CD4-positive, alpha-beta T cell treated with Interleukin-17A for 4 hours (primary cell): Measurements from ENCODE around the gene AMBRA1.
"Not testable (repeated sequence)": the region's sequence is repeated elsewhere in the genome, so short reads cannot be mapped to it uniquely, and the experiment has no call there.

Experiments
- DNase-seq: peaks from one replicate; pipeline ENCODE4 v3.0.0-alpha.2; 2020; ENCODE audit warnings: mixed read lengths

AMBRA1 gene

DNA sequence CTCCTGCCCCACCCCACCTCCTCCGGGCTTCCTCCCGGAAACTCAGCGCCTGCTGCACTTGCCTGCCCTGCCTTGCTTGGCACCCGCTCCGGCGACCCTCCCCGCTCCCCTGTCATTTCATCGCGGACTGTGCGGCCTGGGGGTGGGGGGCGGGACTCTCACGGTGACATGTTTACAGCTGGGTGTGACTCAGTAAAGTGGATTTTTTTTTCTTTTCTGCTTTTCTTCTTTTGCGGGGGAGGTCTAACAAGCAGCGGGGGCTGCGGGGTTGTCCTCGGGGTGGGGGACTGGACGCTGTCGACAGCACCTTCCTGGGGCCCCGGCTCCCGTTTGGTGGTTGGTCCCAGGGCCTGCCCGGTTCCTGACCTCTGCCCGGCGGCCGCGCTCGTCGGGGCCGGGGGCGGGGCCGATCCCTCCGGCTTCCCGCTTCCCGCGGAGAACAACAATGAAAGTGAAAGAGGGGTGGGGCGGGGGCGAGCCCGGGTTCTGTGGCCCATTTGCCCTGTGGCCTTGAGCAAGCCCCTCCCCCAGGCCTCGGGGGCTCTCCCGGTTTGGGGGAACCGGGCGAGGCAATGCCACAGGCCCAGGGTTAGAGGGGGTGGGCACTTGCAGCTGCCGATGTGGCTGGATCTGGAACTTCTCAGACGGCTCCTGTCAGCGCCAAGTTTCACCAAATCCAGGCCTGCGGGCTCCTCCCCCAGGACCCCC lies 213.3 kb downstream of the AMBRA1 start:
- peak; percentile 63 for DNase-seq

DNA sequence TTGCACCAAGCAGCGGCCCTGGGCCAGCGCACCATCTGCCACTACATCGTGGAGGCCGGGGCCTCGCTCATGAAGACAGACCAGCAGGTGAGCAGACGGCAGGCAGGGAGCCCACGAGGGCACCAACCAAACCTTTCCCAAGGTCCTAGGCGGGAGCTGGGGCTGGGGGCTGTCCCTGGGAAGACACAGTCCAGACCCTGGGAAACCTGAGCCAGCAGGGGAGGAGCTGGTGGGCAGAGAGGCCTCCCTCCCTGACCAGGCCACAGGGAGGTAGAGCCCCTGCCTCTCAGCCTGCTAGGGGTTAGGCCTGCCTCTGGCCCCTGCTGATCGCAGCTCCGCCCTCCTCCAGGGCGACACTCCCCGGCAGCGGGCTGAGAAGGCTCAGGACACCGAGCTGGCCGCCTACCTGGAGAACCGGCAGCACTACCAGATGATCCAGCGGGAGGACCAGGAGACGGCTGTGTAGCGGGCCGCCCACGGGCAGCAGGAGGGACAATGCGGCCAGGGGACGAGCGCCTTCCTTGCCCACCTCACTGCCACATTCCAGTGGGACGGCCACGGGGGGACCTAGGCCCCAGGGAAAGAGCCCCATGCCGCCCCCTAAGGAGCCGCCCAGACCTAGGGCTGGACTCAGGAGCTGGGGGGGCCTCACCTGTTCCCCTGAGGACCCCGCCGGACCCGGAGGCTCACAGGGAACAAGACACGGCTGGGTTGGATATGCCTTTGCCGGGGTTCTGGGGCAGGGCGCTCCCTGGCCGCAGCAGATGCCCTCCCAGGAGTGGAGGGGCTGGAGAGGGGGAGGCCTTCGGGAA lies 214.1 kb downstream of the AMBRA1 start:
- DNase-seq = peak; percentile 23

DNA sequence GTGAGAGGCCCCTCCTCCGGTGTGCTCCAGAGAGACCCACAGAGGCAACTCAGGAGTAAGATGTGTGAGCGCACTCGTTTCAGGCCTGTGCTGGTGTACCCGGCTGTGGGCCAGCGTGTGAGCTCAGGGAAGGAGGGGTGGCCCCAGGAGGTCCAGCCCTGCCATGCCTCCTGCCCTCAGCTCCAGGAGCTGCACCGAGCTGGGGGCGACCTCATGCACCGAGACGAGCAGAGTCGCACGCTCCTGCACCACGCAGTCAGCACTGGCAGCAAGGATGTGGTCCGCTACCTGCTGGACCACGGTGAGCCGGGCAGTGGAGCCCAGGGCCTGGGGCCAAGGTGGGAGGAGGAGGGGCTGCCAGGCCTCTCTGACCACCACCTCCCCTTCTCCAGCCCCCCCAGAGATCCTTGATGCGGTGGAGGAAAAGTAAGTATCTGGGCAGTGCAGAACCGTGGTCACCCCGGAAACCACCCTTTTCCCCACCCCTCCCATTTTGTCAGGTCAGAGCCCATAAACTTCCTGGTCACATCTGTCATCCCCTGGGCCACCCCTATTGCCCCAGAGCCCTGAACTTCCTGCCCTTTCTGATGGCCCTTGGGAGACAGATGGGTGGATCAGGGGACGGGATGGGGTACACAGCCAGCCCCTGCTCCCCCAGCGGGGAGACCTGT lies 214.9 kb downstream of the AMBRA1 start:
- DNase-seq = no peak

DNA sequence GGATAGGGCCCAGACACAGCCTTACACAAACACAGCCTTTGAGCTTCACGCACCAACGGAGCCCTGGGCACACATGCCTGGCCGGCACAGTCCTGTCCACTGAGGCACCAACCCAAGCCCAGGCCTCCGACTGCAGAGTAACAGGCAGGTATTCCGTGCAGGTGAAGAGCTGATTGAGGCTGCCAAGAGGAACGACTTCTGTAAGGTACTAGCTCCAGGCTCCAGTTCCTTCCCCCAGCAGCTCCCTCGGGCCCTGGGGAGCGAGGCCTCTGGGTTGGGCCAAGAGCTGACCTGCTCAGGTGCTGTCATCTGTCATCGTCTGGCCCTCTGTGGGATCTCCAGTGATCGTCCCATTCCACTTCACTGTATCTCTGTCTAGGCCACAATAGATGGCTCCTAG lies 215.5 kb downstream of the AMBRA1 start:
- no peak for DNase-seq

DNA sequence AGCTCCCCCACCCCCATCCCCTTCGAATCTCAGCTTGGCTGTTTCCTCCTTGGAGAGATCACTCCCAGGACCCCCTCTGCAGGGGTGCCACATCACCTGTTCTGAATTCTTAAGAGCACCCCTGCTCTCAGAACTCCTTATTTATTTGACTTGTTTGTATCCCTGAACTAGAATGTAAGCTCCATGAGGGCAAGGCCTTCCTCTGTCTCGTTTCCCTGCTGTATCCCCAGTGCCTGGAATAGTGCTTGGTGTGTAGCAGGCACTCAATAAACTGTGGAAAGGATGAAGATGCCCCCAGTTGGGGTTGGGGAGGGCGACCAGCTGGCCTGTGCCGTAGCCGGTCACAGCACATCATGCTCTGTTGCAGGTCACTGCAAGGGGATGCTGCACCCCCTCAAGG lies 216.0 kb downstream of the AMBRA1 start:
- DNase-seq = no peak

DNA sequence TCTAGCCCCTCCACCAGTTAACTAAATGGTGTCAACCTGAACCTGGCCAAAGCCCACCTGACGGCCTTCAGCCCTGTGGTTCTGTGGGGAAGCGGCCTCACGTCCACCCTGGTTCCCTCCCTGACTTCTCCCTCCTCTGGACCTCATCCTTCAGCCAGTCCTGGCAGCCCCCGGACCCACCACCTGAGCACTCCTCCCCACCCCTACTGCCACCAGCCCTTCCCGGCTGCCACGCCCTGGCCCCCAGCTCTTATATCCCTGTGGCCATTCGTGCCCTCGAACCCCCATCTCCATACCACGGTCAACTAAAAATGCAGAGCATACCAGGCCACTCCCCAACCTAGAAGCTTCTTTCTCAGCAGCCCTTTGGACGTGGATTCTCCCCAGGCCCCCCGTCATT lies 216.5 kb downstream of the AMBRA1 start:
- DNase-seq = no peak

DNA sequence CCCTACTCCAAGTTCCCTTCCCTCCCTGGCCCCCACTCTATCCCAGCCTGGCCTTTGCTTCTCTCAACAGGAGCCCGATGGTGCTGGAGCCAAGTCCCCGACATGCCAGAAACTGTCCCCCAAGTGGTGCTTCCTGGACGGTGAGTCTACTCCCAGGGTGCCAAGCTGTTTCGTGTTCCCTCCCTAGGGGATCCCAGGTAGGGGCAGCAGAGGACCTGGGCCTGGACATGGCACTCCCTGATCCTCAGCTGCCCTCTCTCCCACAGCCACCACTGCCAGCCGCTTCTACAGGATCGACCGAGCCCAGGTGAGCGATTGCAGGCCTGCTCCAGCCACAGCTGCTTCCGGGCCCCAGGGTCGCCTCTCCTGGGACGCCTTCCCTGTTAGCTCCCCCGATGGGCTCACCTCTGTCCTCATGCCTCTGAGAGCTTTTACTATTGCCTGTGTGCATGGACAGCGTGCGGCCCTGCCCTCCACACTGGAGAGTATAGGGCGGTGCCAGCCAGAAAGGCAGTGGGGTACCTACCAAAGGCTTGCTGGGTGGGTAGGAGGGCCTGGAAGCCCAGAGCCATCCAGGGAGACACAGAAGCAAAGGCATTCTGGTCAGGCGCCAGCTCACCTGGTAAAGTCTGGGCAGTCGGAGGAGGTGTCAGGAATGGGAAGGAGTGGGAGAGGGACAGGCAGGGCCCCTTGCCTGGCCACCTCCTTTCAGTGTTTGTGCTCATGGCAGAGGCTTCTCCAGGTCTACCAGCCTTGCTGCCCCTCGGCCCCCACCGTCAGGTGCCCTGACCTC lies 217.4 kb downstream of the AMBRA1 start:
- DNase-seq = no peak

DNA sequence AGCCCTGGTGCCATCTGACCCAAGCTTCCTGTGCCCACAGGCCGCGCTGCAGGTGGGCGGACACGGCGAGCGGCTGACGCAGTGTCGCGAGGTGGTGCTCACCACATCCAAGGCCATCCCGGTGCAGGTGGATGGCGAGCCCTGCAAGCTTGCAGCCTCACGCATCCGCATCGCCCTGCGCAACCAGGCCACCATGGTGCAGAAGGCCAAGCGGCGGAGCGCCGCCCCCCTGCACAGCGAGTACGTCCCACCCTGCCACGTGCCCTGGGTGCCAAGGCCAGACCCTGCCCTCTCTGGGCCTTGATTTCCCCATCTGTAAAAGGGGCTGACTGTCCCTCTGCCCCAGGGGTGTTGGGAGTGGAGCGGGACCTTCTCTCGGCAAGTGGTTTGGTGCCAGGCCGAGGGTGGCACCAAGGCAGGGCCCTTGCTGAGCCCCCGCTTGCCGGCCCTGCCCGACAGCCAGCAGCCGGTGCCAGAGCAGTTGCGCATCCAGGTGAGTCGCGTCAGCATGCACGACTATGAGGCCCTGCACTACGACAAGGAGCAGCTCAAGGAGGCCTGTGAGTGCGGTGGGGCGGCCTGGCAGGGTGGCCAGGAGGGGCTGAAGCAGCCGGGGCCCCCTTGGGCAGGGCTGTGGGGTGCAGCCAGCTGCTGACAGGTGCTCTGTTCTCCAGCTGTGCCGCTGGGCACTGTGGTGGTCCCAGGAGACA lies 218.3 kb downstream of the AMBRA1 start:
- no peak for DNase-seq

DNA sequence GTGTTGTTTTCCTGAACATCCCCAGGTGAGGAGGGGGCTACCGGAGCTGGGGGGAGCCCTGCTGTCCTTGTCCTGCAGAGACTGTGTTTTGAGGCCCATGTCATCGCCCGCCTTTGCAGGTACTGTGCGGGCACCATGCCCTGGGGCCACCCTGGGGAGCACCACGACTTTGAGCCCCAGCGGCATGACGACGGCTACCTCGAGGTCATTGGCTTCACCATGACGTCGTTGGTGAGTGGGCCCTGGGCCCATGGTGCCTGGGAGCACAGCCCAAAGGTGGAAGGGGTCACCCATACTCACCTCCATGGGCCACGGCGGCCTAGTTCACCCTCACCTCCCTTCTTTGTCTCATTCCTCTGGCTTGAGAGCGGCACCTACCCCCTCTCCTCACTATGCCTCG lies 219.0 kb downstream of the AMBRA1 start:
- no peak for DNase-seq

DNA sequence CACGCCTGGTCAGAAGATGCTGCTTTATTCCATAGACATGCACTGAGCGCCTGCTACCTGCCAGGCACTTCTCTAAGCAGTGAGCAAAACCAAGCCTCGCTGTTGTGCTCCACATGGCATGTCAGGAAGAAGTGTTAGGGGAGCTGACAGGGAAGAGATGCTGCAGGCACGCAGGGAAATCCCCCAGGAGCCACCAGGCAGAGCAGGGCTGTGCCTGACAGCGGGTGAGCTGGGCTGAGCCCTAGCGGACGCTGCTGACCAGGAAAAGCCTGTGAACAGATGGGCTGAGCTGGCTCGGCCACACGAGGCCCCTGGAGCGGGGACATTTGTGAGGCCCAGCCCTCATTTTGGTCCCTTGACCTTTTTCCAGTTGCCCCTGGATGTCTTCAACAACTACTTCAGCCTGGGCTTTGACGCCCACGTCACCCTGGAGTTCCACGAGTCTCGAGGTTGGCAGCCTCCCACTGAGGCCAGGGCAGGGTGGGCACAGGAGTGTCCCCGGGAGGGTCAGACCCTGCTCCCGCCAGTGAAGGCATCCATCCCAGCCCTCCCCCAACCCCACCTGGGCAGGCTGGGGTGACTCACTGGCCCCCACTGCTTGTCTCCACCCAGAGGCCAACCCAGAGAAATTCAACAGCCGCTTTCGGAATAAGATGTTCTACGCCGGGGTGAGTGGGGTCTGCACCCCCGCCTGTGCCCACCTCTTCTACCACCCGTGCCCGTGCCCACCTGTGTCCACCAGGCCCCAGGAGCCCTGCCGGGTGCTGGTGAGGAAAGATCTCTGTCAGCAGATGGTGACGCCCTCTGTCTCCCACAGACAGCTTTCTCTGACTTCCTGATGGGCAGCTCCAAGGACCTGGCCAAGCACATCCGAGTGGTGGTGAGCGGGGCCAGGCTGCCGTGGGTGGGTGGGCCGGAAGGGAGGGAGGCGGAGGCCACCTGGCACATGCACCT lies 219.8 kb downstream of the AMBRA1 start:
- no peak for DNase-seq

DNA sequence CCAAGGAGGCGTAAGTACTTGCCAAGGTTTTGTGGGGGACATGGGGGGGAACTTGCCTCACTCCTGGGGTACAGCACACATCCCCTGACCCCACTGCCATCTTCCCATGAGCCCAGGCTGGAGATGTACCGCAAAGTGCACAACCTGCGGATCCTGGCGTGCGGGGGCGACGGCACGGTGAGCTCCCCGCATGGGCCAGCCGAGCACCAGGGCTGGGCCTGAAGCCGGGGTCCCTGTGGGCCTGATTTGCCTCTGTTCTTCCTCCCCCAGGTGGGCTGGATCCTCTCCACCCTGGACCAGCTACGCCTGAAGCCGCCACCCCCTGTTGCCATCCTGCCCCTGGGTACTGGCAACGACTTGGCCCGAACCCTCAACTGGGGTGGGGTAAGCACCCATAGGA lies 221.3 kb downstream of the AMBRA1 start:
- not testable (repeated sequence) for DNase-seq

DNA sequence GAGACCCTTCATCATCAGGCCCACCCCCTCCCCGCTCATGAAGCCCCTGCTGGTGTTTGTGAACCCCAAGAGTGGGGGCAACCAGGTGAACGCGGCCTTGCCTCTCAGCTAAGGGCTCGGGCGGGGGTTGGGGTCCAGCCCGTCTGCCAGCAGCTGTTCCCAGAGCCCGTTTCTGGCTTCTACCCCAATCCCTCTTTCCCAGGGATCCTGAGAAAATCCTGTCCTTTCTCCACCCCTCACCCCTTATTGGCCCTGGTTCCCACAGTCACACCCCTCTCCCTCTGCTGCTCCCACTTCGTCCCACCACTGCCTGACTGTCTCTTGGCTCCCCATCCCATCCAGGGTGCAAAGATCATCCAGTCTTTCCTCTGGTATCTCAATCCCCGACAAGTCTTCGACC lies 221.7 kb downstream of the AMBRA1 start:
- no peak for DNase-seq

DNA sequence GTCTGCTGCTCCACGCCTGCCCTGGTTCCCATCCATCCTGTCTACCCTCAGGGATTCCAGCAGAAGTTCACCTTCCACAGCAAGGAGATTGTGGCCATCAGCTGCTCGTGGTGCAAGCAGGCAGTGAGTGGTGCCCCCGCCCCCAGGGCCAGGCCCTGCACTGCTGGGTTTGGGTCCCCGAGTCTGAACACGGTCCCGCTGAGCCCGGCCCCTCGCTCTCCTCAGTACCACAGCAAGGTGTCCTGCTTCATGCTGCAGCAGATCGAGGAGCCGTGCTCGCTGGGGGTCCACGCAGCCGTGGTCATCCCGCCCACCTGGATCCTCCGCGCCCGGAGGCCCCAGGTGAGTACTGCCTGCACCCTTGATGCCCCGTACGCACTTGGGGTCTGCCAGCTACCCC lies 222.6 kb downstream of the AMBRA1 start:
- not testable (repeated sequence) for DNase-seq

DNA sequence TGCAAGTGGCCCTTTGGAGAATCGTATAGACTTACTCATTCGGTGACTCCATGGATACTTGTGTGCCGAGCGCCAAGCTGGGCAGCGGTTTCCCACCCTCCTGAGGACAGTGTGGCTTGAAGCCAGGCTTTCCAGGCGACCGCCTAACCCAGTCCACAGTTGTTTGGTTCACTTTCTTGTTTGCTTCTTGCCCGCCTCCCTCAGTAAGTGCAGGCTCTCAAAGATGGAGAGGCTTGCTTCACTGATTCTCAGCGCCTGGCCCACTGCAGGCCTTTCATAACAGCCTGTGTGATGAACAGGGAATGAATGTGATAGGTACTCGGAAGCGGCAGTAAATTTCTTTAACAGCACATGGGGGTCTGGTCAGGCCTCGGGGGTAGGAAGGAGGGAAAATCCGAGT lies 223.6 kb downstream of the AMBRA1 start:
- DNase-seq = no peak

DNA sequence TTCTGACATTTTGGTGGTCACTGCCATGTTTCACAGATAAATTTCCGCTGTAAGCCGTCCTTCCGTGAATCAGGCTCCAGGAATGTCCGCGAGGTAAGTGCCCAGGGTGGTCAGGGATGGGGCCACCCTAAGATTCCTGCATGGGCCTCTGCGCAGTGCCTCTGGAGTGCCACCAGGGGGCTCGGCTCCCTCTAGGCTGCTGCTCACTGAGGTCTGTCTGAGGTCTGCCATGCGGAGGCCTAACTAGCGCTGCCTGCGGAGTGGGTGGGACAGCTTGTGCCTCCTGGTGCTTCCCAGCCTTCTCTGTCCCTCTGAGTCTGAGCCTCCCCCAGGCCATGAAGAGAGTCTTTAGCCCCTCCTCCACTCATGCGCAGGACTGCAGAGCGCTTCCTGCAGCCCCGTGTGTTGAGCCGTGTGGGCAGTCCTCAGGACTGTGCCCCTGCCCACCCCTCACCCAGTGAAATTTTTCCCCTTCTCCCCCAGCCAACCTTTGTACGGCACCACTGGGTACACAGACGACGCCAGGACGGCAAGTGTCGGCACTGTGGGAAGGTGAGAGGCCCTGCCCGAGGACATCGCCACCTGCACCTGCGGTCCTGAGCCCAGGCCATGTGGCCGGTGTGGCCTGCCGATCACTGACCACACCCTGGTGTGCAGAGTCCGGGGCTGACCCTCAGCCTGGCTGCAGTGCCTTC lies 224.2 kb downstream of the AMBRA1 start:
- peak; percentile 65 for DNase-seq

DNA sequence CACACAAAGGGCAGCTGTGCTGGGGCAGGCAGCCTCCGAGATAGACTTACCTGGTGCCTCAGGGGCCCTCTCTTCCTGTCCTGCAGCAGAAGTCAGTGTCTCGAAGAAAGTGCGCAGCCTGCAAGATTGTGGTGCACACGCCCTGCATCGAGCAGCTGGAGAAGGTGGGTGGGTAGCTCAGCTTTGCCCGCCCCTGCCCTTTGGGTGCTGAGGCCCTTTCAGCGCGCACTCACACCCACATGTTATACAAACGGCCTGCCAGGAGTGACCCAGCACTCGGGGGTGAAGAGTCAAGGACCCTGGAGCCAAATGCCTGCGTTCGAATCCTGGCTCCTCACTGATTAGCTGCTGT lies 225.9 kb downstream of the AMBRA1 start:
- no peak for DNase-seq

DNA sequence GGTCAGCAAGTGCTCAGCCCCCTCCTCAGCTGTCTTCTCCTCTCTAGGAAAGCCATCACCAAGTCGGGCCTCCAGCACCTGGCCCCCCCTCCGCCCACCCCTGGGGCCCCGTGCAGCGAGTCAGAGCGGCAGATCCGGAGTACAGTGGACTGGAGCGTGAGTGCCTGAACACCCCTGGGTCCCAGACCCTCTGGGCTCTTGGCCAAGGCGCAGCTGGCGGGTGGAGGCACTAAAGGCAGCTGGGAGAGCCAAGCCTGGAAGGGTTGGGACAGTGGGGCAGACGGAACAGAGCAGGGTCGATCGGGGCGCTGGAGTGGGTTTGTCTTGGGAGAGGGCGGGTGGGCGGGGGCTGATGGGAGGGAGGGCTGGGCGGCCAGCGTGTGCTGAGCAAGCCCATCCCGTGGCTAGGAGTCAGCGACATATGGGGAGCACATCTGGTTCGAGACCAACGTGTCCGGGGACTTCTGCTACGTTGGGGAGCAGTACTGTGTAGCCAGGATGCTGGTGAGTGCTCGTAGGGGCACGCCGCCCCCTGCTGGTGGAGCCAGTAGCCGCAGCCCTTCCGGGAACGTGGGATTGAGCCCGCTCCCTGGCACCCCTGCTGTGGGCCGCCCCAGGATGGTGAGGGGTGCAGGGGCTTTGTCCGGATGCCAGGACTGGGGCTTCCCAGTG lies 226.4 kb downstream of the AMBRA1 start:
- DNase-seq = peak; percentile 87

DNA sequence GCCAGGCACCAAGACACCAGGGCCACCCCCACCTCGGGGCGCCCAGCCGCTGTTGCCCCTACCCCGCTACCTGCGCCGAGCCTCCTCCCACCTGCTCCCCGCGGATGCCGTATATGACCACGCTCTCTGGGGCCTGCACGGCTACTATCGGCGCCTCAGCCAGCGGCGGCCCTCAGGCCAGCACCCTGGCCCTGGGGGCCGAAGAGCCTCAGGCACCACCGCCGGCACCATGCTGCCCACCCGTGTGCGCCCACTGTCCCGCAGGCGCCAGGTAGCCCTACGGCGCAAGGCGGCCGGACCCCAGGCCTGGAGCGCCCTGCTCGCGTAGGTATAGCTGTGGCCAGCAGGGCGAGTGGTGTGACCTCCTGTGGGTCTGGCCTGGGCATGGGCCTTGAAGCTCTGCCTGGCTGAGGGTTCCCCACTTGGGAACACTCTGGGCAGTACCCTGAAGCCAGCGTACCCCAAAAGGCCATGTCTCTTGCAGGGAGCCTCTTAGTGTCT lies 227.1 kb downstream of the AMBRA1 start:
- no peak for DNase-seq

DNA sequence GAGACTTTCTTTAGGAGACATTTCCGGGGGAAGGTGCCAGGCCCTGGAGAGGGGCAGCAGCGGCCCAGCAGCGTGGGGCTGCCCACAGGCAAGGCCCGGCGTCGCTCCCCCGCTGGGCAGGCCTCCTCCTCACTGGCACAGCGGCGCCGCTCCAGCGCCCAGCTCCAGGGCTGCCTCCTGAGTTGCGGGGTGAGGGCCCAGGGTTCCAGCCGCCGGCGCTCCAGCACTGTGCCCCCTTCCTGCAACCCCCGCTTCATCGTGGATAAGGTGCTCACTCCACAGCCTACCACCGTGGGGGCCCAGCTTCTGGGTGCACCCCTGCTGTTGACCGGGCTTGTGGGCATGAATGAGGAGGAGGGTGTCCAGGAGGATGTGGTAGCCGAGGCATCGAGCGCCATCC lies 227.6 kb downstream of the AMBRA1 start:
- no peak for DNase-seq

DNA sequence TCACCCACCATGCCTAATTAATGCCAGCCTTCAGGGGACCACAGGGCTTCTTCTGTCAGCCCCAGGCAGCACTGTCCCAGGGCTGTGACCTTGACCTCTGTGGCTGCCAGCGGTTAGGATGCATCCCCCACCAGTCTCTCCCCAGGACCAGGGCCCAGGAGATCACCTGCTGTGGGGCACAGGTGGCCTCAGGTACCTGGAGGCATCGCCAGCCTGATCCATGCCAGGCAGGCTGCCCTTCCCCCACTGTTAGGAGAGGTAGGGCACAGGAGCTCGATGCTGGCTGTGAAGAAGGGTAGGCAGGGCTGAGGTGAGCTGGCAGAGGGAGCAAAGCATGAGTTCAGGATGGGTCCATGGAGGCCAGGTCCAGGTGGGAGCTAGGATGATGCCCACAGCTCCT lies 229.0 kb downstream of the AMBRA1 start:
- no peak for DNase-seq
